HG02938 (cell line): ENCODE data around the gene REM2.
A peak's percentile ranks its signal among the peaks of the same experiment; 100 is the strongest.

Experiments used
- ATAC-seq: cut with Tn5 transposase; IDR thresholded peaks from one replicate; pipeline ENCODE4 v1.9.1; 2021; ENCODE audit warnings: mild to moderate bottlenecking, moderate library complexity; ENCODE audit not compliant: unreplicated experiment

REM2 gene

GRCh38 chr14:22926316-22926715, 43.3 kb downstream of the REM2 start:
- no peak for ATAC-seq

GRCh38 chr14:22928237-22929103, 45.4 kb downstream of the REM2 start:
- ATAC-seq: no peak

GRCh38 chr14:22929104-22929960, 46.3 kb downstream of the REM2 start, which contains the start of gene PRMT5:
Gene PRMT5, minus strand, starts transcription at chr14:22929376. Its CDS starts 15 bp downstream, at chr14:22929361.
- peak; percentile 94 for ATAC-seq

- ATAC-seq: no peak
These were observed 46.9 kb downstream of the REM2 start for GRCh38 chr14:22929961-22930364.

- no peak for ATAC-seq
These were observed 49.1 kb downstream of the REM2 start for GRCh38 chr14:22932146-22932545.

GRCh38 chr14:22935156-22935555, 52.1 kb downstream of the REM2 start:
- no peak for ATAC-seq
